Urothelium cell line (cell line): ENCODE results near the gene RPL10A.
"Not testable (repeated sequence)": the region's sequence is repeated elsewhere in the genome, so short reads cannot be mapped to it uniquely, and the experiment has no call there.

ENCODE experiments used
- DNase-seq: peaks from one replicate; pipeline ENCODE4 v3.0.0; 2011; ENCODE audit warnings: low spot score, mixed read lengths
- FAIRE-seq: peaks from 2 replicates; lab custom pipeline; 2011; peaks lifted over from hg19 to GRCh38; lab: Jason Lieb, UNC

RPL10A gene

GRCh38 chr6:35468181-35468979, at the start of gene RPL10A:
Gene RPL10A, plus strand, starts transcription at chr6:35468401. Its CDS starts 34 bp downstream, at chr6:35468435.
- peak; percentile 97 for DNase-seq
- FAIRE-seq, result no peak

- no peak for FAIRE-seq
Measured at GRCh38 chr6:35419417-35419816, 48.8 kb upstream of the RPL10A start.

GRCh38 chr6:35419961-35420360, 48.2 kb upstream of the RPL10A start:
- DNase-seq (no peak), FAIRE-seq (no peak)

More at GRCh38 chr6:35419417-35419816, 48.8 kb upstream of the RPL10A start:
- DNase-seq, result no peak

GRCh38 chr6:35425284-35425683, 42.9 kb upstream of the RPL10A start:
- DNase-seq, result peak; percentile 76

GRCh38 chr6:35426074-35426473, 42.1 kb upstream of the RPL10A start:
- DNase-seq, result no peak
- no peak for FAIRE-seq

More at GRCh38 chr6:35425284-35425683, 42.9 kb upstream of the RPL10A start:
- peak; percentile 20 for FAIRE-seq

- DNase-seq, result no peak
- FAIRE-seq, result no peak
Measured at GRCh38 chr6:35427435-35427834, 40.8 kb upstream of the RPL10A start.

- no peak for DNase-seq
- no peak for FAIRE-seq
Measured at GRCh38 chr6:35427851-35428321, 40.3 kb upstream of the RPL10A start.

- DNase-seq (no peak), FAIRE-seq (no peak)
Measured at GRCh38 chr6:35428421-35429149, 39.6 kb upstream of the RPL10A start.

- no peak for FAIRE-seq
Measured at GRCh38 chr6:35429463-35429862, 38.7 kb upstream of the RPL10A start.

GRCh38 chr6:35432291-35432690, 35.9 kb upstream of the RPL10A start:
- DNase-seq, result no peak

More at GRCh38 chr6:35429463-35429862, 38.7 kb upstream of the RPL10A start:
- no peak for DNase-seq

GRCh38 chr6:35432702-35433101, 35.5 kb upstream of the RPL10A start:
- FAIRE-seq, result not testable (repeated sequence)

More at GRCh38 chr6:35432291-35432690, 35.9 kb upstream of the RPL10A start:
- FAIRE-seq, result no peak

GRCh38 chr6:35435074-35435837, 32.9 kb upstream of the RPL10A start:
- no peak for FAIRE-seq
- no peak for DNase-seq

More at GRCh38 chr6:35432702-35433101, 35.5 kb upstream of the RPL10A start:
- not testable (repeated sequence) for DNase-seq

- DNase-seq, result no peak
- no peak for FAIRE-seq
Measured at GRCh38 chr6:35436071-35436857, 31.9 kb upstream of the RPL10A start.

- DNase-seq, FAIRE-seq: not testable (repeated sequence)
Measured at GRCh38 chr6:35438378-35439065, 29.7 kb upstream of the RPL10A start.

GRCh38 chr6:35439308-35439707, 28.9 kb upstream of the RPL10A start:
- DNase-seq, result no peak
- FAIRE-seq, result no peak

GRCh38 chr6:35441205-35441604, 27.0 kb upstream of the RPL10A start:
- FAIRE-seq, result no peak
- no peak for DNase-seq

GRCh38 chr6:35441642-35442041, 26.6 kb upstream of the RPL10A start:
- no peak for DNase-seq
- FAIRE-seq, result no peak

GRCh38 chr6:35442693-35443092, 25.5 kb upstream of the RPL10A start:
- FAIRE-seq, result no peak
- DNase-seq, result no peak

GRCh38 chr6:35443341-35444030, 24.7 kb upstream of the RPL10A start:
- FAIRE-seq, result no peak
- DNase-seq, result no peak
